GM23338 (cell line): ENCODE measurements around the gene TEDC2. TPM values are rescaled to one million over a fixed set of nuclear protein-coding genes. Genes with fewer than 3 reads are reported as not detected.

Source experiments
- ATAC-seq: fragments of 200-7000 bp; cut with Tn5 transposase; 3 replicates; pipeline ENCODE4 v1.9.1; 2020
- DNase-seq: peaks from one replicate; pipeline ENCODE4 v3.0.0-alpha.2; 2015; ENCODE audit warnings: low spot score
- H2AFZ ChIP-seq: fragments of 200-600 bp; sonication (generic); 2 replicates; pipeline ENCODE4 v1.8.0; 2016; ENCODE audit warnings: antibody characterized with exemption, mild to moderate bottlenecking, moderate library complexity
- H3F3A ChIP-seq: fragments of 200-600 bp; sonication (generic); replicated peaks from 2 replicates; pipeline ENCODE4 v1.8.0; 2017; ENCODE audit warnings: antibody characterized with exemption, mixed run types, low read depth
- H3K27ac ChIP-seq: fragments of 200-600 bp; sonication (generic); 2 replicates; pipeline ENCODE4 v1.6.1; 2016; ENCODE audit warnings: low read depth
- H3K27me3 ChIP-seq: fragments of 200-600 bp; sonication (generic); 2 replicates; pipeline ENCODE4 v1.8.0; 2016; ENCODE audit warnings: mild to moderate bottlenecking, mixed run types, moderate library complexity; ENCODE audit not compliant: insufficient read depth
- H3K36me3 ChIP-seq: fragments of 200-600 bp; sonication (generic); 2 replicates; pipeline ENCODE4 v1.8.0; 2016; ENCODE audit warnings: mild to moderate bottlenecking; ENCODE audit not compliant: insufficient read depth
- H3K4me1 ChIP-seq: fragments of 200-600 bp; sonication (generic); 2 replicates; pipeline ENCODE4 v1.8.0; 2016; ENCODE audit warnings: mild to moderate bottlenecking, moderate library complexity; ENCODE audit not compliant: insufficient read depth
- H3K4me2 ChIP-seq: fragments of 200-600 bp; sonication (generic); 2 replicates; pipeline ENCODE4 v1.7.1; 2017; ENCODE audit warnings: mixed run types
- H3K4me3 ChIP-seq: fragments of 200-600 bp; sonication (generic); 2 replicates; pipeline ENCODE4 v1.6.1; 2016; ENCODE audit warnings: mixed run types
- H3K79me2 ChIP-seq: fragments of 200-600 bp; sonication (generic); replicated peaks from 2 replicates; pipeline ENCODE4 v1.8.0; 2017; ENCODE audit warnings: mild to moderate bottlenecking; ENCODE audit not compliant: insufficient read depth
- H3K9me2 ChIP-seq: fragments of 200-600 bp; sonication (generic); 2 replicates; pipeline ENCODE4 v1.8.0; 2017; ENCODE audit not compliant: insufficient read depth
- H4K20me1 ChIP-seq: fragments of 200-600 bp; sonication (generic); replicated peaks from 2 replicates; pipeline ENCODE4 v1.8.0; 2017; ENCODE audit warnings: mild to moderate bottlenecking; ENCODE audit not compliant: insufficient read depth
- H3K27ac Mint-ChIP-seq: 2 replicates; pipeline ENCODE4 v1.8.0; 2020; ENCODE audit warnings: inconsistent platforms, mild to moderate bottlenecking, moderate library complexity, mixed read lengths
- H3K27me3 Mint-ChIP-seq: 3 replicates; pipeline ENCODE4 v1.8.0; 2022; ENCODE audit warnings: low read depth, mild to moderate bottlenecking, moderate library complexity, mixed read lengths, inconsistent platforms; ENCODE audit not compliant: insufficient read depth, poor library complexity
- H3K36me3 Mint-ChIP-seq: 3 replicates; pipeline ENCODE4 v1.8.0; 2021; ENCODE audit warnings: low read depth, mild to moderate bottlenecking, inconsistent platforms, moderate library complexity, mixed read lengths
- H3K4me1 Mint-ChIP-seq: 3 replicates; pipeline ENCODE4 v1.8.0; 2020; ENCODE audit warnings: mild to moderate bottlenecking, inconsistent platforms, mixed read lengths
- H3K4me3 Mint-ChIP-seq: 3 replicates; pipeline ENCODE4 v1.8.0; 2021; ENCODE audit warnings: moderate library complexity, mild to moderate bottlenecking, inconsistent platforms, mixed read lengths
- H3K9me3 Mint-ChIP-seq: 3 replicates; pipeline ENCODE4 v1.8.0; 2020; ENCODE audit warnings: moderate library complexity, mild to moderate bottlenecking, inconsistent platforms, mixed read lengths
- CREB1 ChIP-seq: fragments of 250-450 bp; sonication (Bioruptor Pico); IDR thresholded peaks from 2 replicates; pipeline ENCODE4 v1.5.0; 2020; ENCODE audit warnings: low read depth, mild to moderate bottlenecking, moderate library complexity
- NANOG ChIP-seq: IDR thresholded peaks from 2 replicates; pipeline ENCODE4 v1.6.1; 2016; ENCODE audit warnings: antibody characterized with exemption, borderline replicate concordance
- POLR2AphosphoS5 ChIP-seq: IDR thresholded peaks from 2 replicates; pipeline ENCODE4 v1.6.1; 2016; ENCODE audit warnings: antibody characterized with exemption, low read depth
- ZNF114 ChIP-seq: fragments of 250-450 bp; sonication (Bioruptor Pico); IDR thresholded peaks from 2 replicates; pipeline ENCODE4 v1.5.0; 2020; ENCODE audit warnings: mild to moderate bottlenecking, moderate library complexity
- ZNF331 ChIP-seq: fragments of 250-450 bp; sonication (Bioruptor Pico); IDR thresholded peaks from 2 replicates; pipeline ENCODE4 v1.5.0; 2020; ENCODE audit warnings: low read depth, mild to moderate bottlenecking, moderate library complexity
- polyA plus RNA-seq: library from polyadenylated mRNA; unstranded; fragments of >200 nt; fragmentation: Nextera tagmentation; extraction: Ambion mirVana; gene quantifications from 2 replicates; pipeline ENCODE4 v1.2.1, GENCODE V29; 2016
- total RNA-seq: library from RNA; depleted of rRNA; stranded (reverse); fragments of >200 nt; shearing (Covaris generic); gene quantifications from 2 replicates; pipeline ENCODE4 v1.2.3, GENCODE V29; 2014
- TF ChIP-seq, protein P1 (sequence below): IDR thresholded peaks from 2 replicates; pipeline ENCODE4 v1.6.1; 2016; ENCODE audit warnings: antibody characterized with exemption
- TF ChIP-seq, protein P2 (sequence below), 2 experiments: fragments of 200-600 bp in 1 of 2; sonication (generic) in 1 of 2; conservative IDR thresholded peaks; 2 replicates each; pipeline versions ENCODE4 v1.5.1 to v1.6.1; 2016 to 2017; ENCODE audit warnings: antibody characterized with exemption in 2 of 2, low read depth in 2 of 2, mild to moderate bottlenecking in 2 of 2, moderate library complexity in 1 of 2
- TF ChIP-seq, protein P3 (sequence below): IDR thresholded peaks from one replicate; pipeline ENCODE4 v1.6.1; 2018; ENCODE audit warnings: antibody characterized with exemption; ENCODE audit not compliant: unreplicated experiment

Gene TEDC2
- total and polyA plus RNA-seq, 2 experiments from 2014 or later = 50.6 to 98.9 TPM

DNA sequence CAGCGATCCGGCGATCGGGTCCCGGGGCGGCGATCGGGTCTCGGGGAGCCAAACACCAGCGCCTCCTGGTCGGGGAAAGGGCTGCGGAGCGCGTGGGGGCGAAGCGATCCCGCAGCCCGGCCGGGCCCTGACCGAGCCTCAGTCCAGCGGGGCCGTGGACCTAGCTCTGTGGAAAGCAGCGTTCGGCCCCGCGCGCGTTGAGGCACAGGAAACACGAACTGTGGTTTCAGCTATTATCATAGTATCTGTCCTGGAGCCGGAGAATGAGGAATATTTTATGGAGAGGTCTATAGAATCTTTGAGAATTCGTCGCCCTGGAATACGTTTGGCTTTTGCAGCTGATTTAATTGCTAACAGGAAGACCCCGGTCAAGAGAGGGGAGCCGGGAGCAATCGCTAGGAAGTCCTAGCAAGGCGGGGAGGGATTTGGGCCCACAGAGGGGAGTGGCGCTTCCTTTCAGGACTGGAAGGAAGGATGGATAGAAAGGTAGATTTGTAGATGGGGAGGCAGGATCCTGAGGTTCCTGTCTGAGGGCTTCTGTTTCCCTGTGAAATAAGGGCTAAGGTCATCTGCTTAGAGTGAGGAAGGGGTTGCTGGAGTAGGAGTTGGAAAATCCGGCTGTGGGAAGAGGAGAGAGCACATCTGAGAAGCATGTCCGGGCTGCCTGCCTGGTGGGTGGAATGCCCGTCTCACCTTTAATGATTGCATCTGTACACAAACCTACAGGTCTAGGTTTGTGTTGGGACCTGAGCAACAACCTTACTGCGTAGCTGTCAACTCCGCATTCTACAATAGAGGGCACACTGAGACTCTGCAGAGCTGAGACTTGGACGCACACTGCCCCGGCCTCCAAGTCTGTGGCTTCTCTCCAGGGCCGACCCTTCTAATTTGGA is 29.9 kb upstream of the TEDC2 start (continued):
- TF ChIP-seq, protein P1, sequence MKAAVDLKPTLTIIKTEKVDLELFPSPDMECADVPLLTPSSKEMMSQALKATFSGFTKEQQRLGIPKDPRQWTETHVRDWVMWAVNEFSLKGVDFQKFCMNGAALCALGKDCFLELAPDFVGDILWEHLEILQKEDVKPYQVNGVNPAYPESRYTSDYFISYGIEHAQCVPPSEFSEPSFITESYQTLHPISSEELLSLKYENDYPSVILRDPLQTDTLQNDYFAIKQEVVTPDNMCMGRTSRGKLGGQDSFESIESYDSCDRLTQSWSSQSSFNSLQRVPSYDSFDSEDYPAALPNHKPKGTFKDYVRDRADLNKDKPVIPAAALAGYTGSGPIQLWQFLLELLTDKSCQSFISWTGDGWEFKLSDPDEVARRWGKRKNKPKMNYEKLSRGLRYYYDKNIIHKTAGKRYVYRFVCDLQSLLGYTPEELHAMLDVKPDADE = no peak
- no peak for TF ChIP-seq POLR2AphosphoS5
- TF ChIP-seq, protein P2, sequence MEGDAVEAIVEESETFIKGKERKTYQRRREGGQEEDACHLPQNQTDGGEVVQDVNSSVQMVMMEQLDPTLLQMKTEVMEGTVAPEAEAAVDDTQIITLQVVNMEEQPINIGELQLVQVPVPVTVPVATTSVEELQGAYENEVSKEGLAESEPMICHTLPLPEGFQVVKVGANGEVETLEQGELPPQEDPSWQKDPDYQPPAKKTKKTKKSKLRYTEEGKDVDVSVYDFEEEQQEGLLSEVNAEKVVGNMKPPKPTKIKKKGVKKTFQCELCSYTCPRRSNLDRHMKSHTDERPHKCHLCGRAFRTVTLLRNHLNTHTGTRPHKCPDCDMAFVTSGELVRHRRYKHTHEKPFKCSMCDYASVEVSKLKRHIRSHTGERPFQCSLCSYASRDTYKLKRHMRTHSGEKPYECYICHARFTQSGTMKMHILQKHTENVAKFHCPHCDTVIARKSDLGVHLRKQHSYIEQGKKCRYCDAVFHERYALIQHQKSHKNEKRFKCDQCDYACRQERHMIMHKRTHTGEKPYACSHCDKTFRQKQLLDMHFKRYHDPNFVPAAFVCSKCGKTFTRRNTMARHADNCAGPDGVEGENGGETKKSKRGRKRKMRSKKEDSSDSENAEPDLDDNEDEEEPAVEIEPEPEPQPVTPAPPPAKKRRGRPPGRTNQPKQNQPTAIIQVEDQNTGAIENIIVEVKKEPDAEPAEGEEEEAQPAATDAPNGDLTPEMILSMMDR (conservative IDR thresholded peaks at IDR 0.05; ENCODE audit: low read depth in 2 of 2) = no peak; a peak in 1 of 4 replicates
- no peak for TF ChIP-seq ZNF331 (CRISPR knock-in tag)
- no peak for TF ChIP-seq NANOG
- TF ChIP-seq, protein P3, sequence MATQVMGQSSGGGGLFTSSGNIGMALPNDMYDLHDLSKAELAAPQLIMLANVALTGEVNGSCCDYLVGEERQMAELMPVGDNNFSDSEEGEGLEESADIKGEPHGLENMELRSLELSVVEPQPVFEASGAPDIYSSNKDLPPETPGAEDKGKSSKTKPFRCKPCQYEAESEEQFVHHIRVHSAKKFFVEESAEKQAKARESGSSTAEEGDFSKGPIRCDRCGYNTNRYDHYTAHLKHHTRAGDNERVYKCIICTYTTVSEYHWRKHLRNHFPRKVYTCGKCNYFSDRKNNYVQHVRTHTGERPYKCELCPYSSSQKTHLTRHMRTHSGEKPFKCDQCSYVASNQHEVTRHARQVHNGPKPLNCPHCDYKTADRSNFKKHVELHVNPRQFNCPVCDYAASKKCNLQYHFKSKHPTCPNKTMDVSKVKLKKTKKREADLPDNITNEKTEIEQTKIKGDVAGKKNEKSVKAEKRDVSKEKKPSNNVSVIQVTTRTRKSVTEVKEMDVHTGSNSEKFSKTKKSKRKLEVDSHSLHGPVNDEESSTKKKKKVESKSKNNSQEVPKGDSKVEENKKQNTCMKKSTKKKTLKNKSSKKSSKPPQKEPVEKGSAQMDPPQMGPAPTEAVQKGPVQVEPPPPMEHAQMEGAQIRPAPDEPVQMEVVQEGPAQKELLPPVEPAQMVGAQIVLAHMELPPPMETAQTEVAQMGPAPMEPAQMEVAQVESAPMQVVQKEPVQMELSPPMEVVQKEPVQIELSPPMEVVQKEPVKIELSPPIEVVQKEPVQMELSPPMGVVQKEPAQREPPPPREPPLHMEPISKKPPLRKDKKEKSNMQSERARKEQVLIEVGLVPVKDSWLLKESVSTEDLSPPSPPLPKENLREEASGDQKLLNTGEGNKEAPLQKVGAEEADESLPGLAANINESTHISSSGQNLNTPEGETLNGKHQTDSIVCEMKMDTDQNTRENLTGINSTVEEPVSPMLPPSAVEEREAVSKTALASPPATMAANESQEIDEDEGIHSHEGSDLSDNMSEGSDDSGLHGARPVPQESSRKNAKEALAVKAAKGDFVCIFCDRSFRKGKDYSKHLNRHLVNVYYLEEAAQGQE = no peak
- TF ChIP-seq ZNF114 (CRISPR knock-in tag) = no peak

DNA sequence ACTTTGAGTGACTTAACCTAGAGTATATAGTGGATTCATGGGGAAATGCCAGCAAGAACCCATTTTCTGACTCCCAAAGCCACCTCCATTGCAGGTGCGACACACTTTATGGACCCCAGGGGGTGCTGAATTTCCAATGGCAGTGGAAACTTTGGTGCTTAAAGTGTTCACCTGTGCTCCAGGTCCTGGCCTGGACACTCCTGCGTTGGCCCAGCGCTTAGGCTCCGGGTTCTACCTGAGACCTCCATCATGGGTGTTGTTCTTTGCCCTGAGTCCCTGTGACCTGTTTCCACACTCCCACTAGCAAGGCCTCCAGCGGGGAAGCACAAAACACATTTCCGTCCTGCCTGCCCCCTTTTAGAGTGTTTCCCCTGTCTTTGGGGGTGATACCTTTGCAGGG is 27.6 kb upstream of the TEDC2 start:
- peaks cover 27% of the 10 kb centered on the region for H3K79me2 ChIP-seq
- H3K4me1 ChIP-seq = peaks cover 11% of the 10 kb centered on the region; the same call in 1 of the 2 replicates
- no peak overlapping the region for H3K4me3 Mint-ChIP-seq
- TF ChIP-seq, protein P3 = no peak
- TF ChIP-seq, protein P2 (conservative IDR thresholded peaks at IDR 0.05; ENCODE audit: low read depth in 2 of 2) = peak; percentile 28 to 31; a peak in 3 of 4 replicates
- TF ChIP-seq CREB1 (CRISPR knock-in tag) = no peak
- peaks cover 19% of the 10 kb centered on the region for H3K27me3 Mint-ChIP-seq
- H3K27ac ChIP-seq = no peak overlapping the region
- no peaks in the 10 kb centered on the region; the same call in 2 of the 3 replicates for H3K9me3 Mint-ChIP-seq
- H3K27ac Mint-ChIP-seq = no peak overlapping the region
- ATAC-seq (no peak), DNase-seq (no peak)
- H3K4me2 ChIP-seq = no peak overlapping the region
- H3F3A ChIP-seq = 0 out of 2 replicates have a peak, but pooled peaks cover 17% of the 10 kb centered on the region
- no peaks in the 10 kb centered on the region for H3K9me2 ChIP-seq
- H4K20me1 ChIP-seq = peaks cover 26% of the 10 kb centered on the region
- H3K27me3 ChIP-seq = no peaks in the 10 kb centered on the region
- H3K36me3 Mint-ChIP-seq = peaks cover 66% of the 10 kb centered on the region
- no peak overlapping the region for H2AFZ ChIP-seq
- no peak overlapping the region for H3K4me3 ChIP-seq
- peaks cover 29% of the 10 kb centered on the region for H3K36me3 ChIP-seq
- H3K4me1 Mint-ChIP-seq = peaks cover 21% of the 10 kb centered on the region
